Measurements from ENCODE around the gene APEH. TPM values are rescaled to one million over a fixed set of nuclear protein-coding genes. Genes with fewer than 3 reads are reported as not detected.

Gene APEH
- total RNA-seq, 2 experiments from 2014 or later: 120 to 122 TPM

DNA sequence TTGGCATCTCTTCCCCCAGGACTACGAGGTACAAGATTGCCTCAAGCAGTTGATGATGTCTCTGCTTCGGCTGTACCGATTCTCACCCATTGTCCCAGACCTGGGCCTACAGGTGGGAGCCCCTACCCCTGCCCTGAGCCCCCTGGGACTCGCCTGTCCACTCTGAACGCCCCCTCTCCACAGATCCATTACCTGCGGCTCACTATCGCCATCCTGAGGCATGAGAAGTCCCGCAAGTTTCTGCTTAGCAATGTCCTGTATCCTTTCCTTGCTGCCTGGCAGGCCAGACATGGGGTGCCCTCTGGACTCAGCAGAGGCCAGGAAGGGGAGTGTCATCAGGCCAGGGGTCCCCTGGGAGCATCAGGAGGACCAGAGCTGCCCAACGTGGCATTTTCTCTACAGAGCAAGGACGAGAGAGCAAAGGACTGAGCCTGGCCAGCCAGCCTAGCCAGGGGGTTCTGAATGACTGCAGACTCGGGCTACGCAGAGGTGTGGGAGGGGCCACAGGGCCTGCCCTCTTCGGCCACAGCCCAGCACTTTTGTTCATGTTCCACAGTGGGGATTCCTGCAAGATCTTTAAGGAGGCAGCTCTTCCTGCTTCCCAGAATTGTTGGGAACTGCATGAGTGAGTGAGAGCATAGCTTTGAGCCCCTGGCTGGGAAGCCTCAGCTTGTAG is 26.4 kb downstream of the APEH start:
- Mint-ChIP-seq H3K36me3 (ENCODE audit: low read depth) (no peaks in the 10 kb centered on the region), H3K27me3 (ENCODE audit: low read depth) (no peaks in the 10 kb centered on the region), H3K4me3 (no peak overlapping the region), H3K4me1 (ENCODE audit: low read depth) (no peaks in the 10 kb centered on the region), H3K27ac (no peak overlapping the region), H3K9me3 (no peaks in the 10 kb centered on the region)
- intact Hi-C loops (cut with micrococcal nuclease): loop anchor here (5.0 kb wide), 1 partner anchor 207 kb away; no protein-coding TSS in a partner anchor
- CTCF ChIA-PET: interaction anchor here (0.9 to 2.5 kb wide), 4 partner anchors 12 to 161 kb away, joined by 3 to 13 read pairs (median 6); no protein-coding TSS in a partner anchor
- DNase-seq: no peak

DNA sequence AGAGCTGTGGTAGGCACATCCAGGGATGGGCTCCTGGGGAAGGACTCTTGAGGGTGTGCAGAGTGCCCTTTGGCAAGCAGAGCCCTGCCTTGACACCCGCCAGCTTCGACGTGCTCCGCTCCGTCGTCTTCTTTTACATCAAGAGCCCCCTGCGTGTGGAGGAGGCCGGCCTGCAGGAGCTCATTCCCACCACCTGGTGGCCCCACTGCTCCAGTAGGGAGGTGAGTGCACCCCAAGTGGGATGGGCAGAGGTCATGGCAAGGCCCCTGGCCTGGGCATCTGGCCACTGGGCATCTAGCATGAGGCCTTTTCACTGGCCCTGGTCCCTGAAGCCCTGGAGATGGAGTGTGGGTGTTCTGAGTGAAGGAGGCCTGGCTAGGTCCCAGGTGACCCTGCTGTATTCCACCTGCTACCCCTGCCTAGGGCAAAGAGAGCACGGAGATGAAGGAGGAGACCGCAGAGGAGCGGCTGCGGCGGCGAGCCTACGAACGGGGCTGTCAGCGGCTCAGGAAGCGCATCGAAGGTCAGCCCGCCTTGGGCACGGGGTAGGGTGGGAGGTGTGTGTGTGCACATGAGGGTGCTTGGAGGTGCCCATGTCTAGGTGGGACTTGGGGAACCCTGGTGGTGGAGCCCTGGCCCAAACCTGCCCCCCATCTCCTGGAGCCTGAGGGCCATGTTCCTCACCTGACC is 27.4 kb downstream of the APEH start:
- intact Hi-C loops (cut with micrococcal nuclease): loop anchor here (5.0 kb wide), 1 partner anchor 206 kb away; no protein-coding TSS in a partner anchor
- peak; percentile 26 for DNase-seq
- Mint-ChIP-seq H3K27me3 (ENCODE audit: low read depth) (no peaks in the 10 kb centered on the region), H3K9me3 (no peaks in the 10 kb centered on the region), H3K36me3 (ENCODE audit: low read depth) (no peaks in the 10 kb centered on the region), H3K27ac (no peak overlapping the region), H3K4me3 (no peak overlapping the region), H3K4me1 (ENCODE audit: low read depth) (no peaks in the 10 kb centered on the region)
- CTCF ChIA-PET: interaction anchor here (0.9 to 2.5 kb wide), 4 partner anchors 11 to 162 kb away, joined by 3 to 13 read pairs (median 6); no protein-coding TSS in a partner anchor

DNA sequence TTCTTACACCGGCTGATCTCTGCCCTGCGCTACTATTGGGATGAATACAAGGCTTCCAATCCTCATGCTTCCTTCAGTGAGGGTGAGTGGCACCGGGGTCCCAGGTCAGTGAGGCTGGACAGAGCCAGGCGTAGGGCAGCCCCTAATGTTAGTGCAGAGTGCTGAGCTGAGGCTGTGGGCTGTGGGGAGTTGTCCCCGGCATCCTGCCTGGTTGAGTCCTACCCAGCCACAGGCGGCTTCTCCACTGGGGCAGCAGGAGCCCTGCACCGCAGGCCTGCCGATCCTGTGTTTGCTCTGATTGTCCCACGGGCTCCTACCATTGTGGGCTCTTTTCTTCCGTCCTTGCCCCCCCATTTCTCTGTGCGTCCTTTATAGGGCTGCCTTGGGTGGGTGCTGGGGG is 28.5 kb downstream of the APEH start:
- no peaks in the 10 kb centered on the region for H3K9me3 Mint-ChIP-seq
- no peak overlapping the region for H3K27ac Mint-ChIP-seq
- H3K27me3 Mint-ChIP-seq (ENCODE audit: low read depth): no peaks in the 10 kb centered on the region
- H3K36me3 Mint-ChIP-seq (ENCODE audit: low read depth): no peaks in the 10 kb centered on the region
- no peaks in the 10 kb centered on the region for H3K4me1 Mint-ChIP-seq (ENCODE audit: low read depth)
- H3K4me3 Mint-ChIP-seq: no peak overlapping the region
- no peak for DNase-seq
- intact Hi-C loops (cut with micrococcal nuclease): loop anchor here (1.0 to 5.0 kb wide), 3 partner anchors 101 to 205 kb away; partner anchors contain the start of gene INKA1
- CTCF ChIA-PET: interaction anchor here (1.4 to 2.5 kb wide), 2 partner anchors 163 kb away, joined by 3 to 13 read pairs; no protein-coding TSS in a partner anchor

DNA sequence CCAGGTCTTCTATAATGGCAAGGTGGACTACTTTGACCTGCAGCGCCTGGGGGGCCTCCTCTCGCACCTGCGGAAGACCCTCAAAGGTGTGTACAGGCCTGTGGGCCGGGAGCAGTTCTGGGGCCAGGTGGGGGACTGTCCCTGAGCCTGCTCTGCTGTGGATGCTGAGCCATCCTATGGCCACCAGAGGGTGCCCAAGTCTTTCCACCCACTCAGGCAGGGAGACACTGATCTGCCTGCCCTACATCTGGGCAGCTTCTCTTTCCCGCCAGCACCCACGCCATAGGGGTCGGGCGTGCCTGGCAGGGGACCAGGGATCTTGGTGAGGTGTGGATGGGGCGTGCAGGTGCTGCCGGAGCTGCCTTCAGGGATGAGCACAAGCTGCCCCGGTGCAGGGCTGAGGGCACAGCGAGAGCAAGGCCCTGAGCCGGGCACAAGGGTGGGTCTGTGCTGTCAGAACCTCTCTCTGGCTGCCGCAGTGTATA is 29.3 kb downstream of the APEH start:
- intact Hi-C loops (cut with micrococcal nuclease): loop anchor here (1.0 to 5.0 kb wide), 3 partner anchors 100 to 204 kb away; partner anchors contain the start of gene INKA1
- Mint-ChIP-seq H3K9me3 (no peaks in the 10 kb centered on the region), H3K4me1 (ENCODE audit: low read depth) (no peaks in the 10 kb centered on the region), H3K27me3 (ENCODE audit: low read depth) (no peaks in the 10 kb centered on the region), H3K36me3 (ENCODE audit: low read depth) (no peaks in the 10 kb centered on the region), H3K27ac (no peak overlapping the region), H3K4me3 (no peak overlapping the region)
- peak; percentile 78 for DNase-seq
- CTCF ChIA-PET: interaction anchor here (0.9 to 1.4 kb wide), 4 partner anchors 41 to 164 kb away, joined by 3 read pairs; no protein-coding TSS in a partner anchor

DNA sequence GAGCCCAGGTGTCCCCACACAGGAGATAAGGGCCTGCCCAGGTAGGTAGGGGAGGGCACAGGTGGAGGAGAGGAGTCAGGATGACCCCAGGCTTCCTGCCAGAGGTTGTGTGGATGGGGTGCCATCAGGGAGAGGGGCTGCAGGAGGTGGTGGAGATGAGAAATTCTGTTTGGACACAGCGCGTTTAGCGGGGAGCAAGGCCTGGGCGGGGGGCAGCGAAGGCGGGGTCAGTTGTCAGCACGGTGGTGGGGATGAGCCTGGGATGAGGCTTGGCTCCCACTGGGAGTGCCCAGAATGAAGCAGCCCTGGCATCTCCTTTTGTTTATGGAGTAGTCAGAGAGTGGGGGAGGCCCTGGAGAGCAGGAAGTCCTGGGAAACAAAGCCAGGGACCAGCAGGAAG is 29.8 kb downstream of the APEH start:
- Mint-ChIP-seq H3K36me3 (ENCODE audit: low read depth) (no peaks in the 10 kb centered on the region), H3K27ac (no peak overlapping the region), H3K4me1 (ENCODE audit: low read depth) (no peaks in the 10 kb centered on the region), H3K27me3 (ENCODE audit: low read depth) (no peaks in the 10 kb centered on the region), H3K4me3 (no peak overlapping the region), H3K9me3 (no peaks in the 10 kb centered on the region)
- DNase-seq: no peak
- intact Hi-C loops (cut with micrococcal nuclease): loop anchor here (1.0 to 5.0 kb wide), 3 partner anchors 99 to 203 kb away; partner anchors contain the start of gene INKA1
- CTCF ChIA-PET: interaction anchor here (0.9 to 1.4 kb wide), 4 partner anchors 41 to 164 kb away, joined by 3 read pairs; no protein-coding TSS in a partner anchor

DNA sequence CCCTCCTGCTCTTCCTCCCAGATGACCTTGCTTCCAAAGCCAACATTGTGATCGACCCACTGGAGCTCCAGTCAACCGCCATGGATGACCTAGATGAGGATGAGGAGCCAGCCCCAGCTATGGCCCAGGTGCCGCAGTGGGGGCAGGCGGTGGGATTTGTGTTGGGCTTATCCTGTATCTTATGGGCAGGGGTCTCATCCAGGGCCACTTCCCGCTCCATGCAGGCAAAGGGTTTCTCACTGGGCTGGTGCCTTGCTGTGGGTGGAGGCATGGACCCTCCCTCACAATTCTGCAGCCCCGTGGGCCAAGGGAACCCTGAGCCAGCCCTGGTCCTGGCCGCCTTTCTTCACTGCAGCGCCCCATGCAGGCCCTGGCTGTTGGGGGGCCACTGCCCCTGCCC is 30.5 kb downstream of the APEH start:
- Mint-ChIP-seq H3K27ac (no peak overlapping the region), H3K36me3 (ENCODE audit: low read depth) (no peaks in the 10 kb centered on the region), H3K27me3 (ENCODE audit: low read depth) (no peaks in the 10 kb centered on the region), H3K4me1 (ENCODE audit: low read depth) (no peaks in the 10 kb centered on the region), H3K4me3 (no peak overlapping the region), H3K9me3 (no peaks in the 10 kb centered on the region)
- DNase-seq: no peak
- intact Hi-C loops (cut with micrococcal nuclease): loop anchor here (5.0 kb wide), 1 partner anchor 203 kb away; no protein-coding TSS in a partner anchor
- CTCF ChIA-PET: interaction anchor here (1.1 kb wide), 1 partner anchor 40 kb away, joined by 3 read pairs; no protein-coding TSS in a partner anchor

DNA sequence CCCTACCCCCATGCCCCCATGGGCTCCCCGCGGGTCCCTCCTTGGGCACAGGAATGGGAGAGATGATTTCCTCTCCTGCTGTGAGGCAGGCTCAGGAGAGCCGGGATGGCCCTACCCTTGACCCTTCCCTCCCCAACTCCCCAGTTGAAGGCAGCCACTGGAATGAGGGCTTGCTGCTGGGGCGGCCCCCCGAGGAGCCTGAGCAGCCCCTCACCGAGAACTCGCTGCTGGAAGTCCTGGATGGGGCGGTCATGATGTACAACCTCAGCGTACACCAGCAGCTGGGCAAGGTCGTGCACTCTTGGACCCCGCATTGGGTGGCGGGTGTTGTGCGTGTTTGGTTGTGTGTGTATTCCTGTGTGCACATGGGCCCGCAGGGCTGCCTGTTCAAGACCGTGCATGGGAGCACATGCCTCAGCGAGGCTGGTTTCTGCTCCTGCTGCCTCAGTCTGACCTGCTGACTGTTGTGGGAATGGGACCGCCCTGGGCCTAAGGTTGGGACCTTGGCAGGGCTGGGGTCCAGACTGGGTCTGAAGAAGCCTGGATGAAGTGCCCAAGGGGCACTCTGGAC is 31.3 kb downstream of the APEH start:
- H3K27ac Mint-ChIP-seq: no peak overlapping the region
- DNase-seq: no peak
- H3K4me3 Mint-ChIP-seq: no peak overlapping the region
- H3K9me3 Mint-ChIP-seq: no peaks in the 10 kb centered on the region
- H3K27me3 Mint-ChIP-seq (ENCODE audit: low read depth): no peaks in the 10 kb centered on the region
- CTCF ChIA-PET: no interaction called here
- H3K36me3 Mint-ChIP-seq (ENCODE audit: low read depth): no peaks in the 10 kb centered on the region
- intact Hi-C loops (cut with micrococcal nuclease): no loop called here
- no peaks in the 10 kb centered on the region for H3K4me1 Mint-ChIP-seq (ENCODE audit: low read depth)

DNA sequence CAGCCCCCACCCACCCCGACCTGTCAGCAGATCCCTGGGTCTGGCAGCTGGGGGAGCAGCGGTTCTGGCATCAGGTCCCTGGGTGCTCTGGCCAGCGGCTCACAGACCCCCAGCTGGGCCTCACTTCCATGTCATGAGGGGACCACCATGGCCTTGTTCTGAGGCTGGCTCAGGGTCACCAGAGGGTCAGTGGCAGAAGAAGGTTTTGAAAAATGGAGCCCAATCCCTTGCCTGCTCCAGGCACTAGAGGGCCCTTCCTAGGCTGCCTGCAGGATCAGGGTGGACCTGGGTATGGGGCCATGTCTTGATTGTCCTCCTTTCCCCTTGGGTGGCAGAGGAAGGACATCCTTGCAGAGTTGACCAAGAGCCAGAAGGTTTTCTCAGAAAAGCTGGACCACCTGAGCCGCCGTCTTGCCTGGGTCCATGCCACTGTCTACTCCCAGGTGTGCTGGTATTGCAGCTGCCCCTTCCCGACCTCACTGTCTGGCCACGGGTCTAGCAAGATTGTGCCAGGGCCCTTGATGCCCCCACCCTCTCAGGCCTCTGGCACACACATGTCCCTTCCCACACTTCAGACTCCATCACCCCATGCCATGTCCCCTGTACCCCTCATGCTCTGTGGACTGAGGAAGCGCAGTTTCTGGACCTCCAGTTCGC is 32.4 kb downstream of the APEH start:
- H3K4me1 Mint-ChIP-seq (ENCODE audit: low read depth): no peaks in the 10 kb centered on the region
- no peak overlapping the region for H3K4me3 Mint-ChIP-seq
- CTCF ChIA-PET: interaction anchor here (0.5 to 0.6 kb wide), 2 partner anchors 77 to 139 kb away, joined by 3 to 4 read pairs; no protein-coding TSS in a partner anchor
- H3K36me3 Mint-ChIP-seq (ENCODE audit: low read depth): no peaks in the 10 kb centered on the region
- no peak overlapping the region for H3K27ac Mint-ChIP-seq
- no peaks in the 10 kb centered on the region for H3K9me3 Mint-ChIP-seq
- H3K27me3 Mint-ChIP-seq (ENCODE audit: low read depth): no peaks in the 10 kb centered on the region
- no peak for DNase-seq
- intact Hi-C loops (cut with micrococcal nuclease): no loop called here

DNA sequence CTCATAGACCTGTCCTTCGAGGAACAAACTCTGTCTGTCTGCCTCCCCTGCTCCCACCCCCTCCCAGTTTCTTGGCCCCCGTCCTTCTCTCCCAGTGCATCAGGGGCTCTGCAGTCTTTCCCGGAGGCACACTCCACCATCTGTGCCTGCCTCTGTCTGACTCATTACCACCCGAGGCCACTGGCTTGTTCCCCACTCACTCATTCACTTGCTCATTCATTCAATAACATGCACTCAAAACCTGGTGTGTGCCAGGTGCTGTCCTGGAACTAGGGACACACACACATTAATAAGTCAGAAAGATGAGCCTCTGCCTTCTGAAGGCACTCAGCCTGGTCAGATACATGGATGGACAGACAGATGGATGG is 32.9 kb downstream of the APEH start:
- CTCF ChIA-PET: no interaction called here
- Mint-ChIP-seq H3K36me3 (ENCODE audit: low read depth) (no peaks in the 10 kb centered on the region), H3K4me3 (no peak overlapping the region), H3K27me3 (ENCODE audit: low read depth) (no peaks in the 10 kb centered on the region), H3K27ac (no peak overlapping the region), H3K9me3 (no peaks in the 10 kb centered on the region), H3K4me1 (ENCODE audit: low read depth) (no peaks in the 10 kb centered on the region)
- no peak for DNase-seq
- intact Hi-C loops (cut with micrococcal nuclease): no loop called here

DNA sequence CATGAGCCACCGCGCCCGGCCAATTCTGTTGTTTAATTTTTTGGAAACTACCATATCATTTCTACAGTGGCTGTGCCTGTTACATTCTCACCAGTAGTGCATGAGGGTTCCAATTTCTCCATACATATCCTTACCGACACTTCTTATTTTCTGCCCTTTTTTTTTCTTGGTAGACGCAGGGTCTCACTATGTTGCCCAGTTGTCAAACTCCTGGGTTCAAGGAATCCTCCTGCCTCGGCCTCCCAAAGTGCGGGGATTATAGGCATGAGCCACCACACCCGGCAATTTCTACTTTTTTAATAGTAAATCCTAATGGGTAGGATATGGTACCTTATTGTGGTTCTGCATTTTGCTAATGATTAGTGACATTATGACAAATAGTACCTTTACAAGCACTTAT is 35.7 kb downstream of the APEH start:
- intact Hi-C loops (cut with micrococcal nuclease): no loop called here
- Mint-ChIP-seq H3K4me3 (no peak overlapping the region), H3K36me3 (ENCODE audit: low read depth) (no peaks in the 10 kb centered on the region), H3K4me1 (ENCODE audit: low read depth) (no peaks in the 10 kb centered on the region), H3K27ac (no peak overlapping the region), H3K27me3 (ENCODE audit: low read depth) (no peaks in the 10 kb centered on the region), H3K9me3 (no peaks in the 10 kb centered on the region)
- CTCF ChIA-PET: interaction anchor here (0.8 kb wide), 1 partner anchor 129 kb away, joined by 3 read pairs; no protein-coding TSS in a partner anchor
- DNase-seq: no peak

DNA sequence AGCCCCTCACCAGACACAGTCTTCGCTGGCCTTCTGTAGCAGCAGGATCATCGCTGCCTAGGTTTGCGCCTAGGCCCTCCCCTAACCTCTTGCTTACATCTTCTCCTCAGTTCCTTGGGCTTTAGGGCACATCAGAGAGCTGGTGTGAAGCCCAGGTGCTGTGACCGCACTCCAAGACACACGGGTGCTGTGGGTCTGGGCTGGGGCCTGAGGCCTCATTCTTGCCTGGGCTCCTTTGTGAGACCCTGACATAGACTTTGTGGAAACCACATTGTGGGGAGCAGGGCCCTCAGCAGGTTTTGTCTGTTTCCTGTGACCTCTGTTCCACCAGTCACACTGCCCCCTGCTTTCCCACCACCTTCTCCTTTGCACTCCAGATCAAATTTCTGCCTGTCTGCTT is 37.3 kb downstream of the APEH start:
- Mint-ChIP-seq H3K4me3 (no peak overlapping the region), H3K36me3 (ENCODE audit: low read depth) (no peaks in the 10 kb centered on the region), H3K9me3 (no peaks in the 10 kb centered on the region), H3K4me1 (ENCODE audit: low read depth) (no peaks in the 10 kb centered on the region), H3K27ac (no peak overlapping the region), H3K27me3 (ENCODE audit: low read depth) (no peaks in the 10 kb centered on the region)
- intact Hi-C loops (cut with micrococcal nuclease): no loop called here
- CTCF ChIA-PET: no interaction called here
- no peak for DNase-seq

DNA sequence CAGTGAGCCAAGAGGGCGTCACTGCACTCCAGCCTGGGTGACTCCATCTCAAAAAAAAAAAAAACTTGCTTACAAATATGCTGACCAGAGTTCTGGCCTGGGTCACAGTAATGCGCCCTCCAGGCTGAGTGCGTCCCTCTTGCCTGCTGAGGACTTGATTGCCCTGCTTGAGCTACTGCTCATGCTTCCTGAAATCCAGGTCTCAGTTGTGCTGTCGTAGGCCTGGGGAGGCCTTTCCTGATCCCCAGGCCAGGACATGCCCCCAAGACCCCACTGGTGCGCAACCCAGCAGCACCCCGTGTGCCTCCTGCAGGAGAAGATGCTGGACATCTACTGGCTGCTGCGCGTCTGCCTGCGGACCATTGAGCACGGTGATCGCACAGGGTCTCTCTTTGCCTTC is 38.0 kb downstream of the APEH start:
- no peak overlapping the region for H3K27ac Mint-ChIP-seq
- H3K4me3 Mint-ChIP-seq: no peak overlapping the region

More for the DNA sequence above, 38.0 kb downstream of the APEH start:
- H3K27me3 Mint-ChIP-seq (ENCODE audit: low read depth): no peaks in the 10 kb centered on the region
- H3K4me1 Mint-ChIP-seq (ENCODE audit: low read depth): no peaks in the 10 kb centered on the region
- no peaks in the 10 kb centered on the region for H3K36me3 Mint-ChIP-seq (ENCODE audit: low read depth)
- CTCF ChIA-PET: interaction anchor here (0.8 to 1.1 kb wide), 2 partner anchors 11 to 172 kb away, joined by 3 to 4 read pairs; no protein-coding TSS in a partner anchor
- H3K9me3 Mint-ChIP-seq: no peaks in the 10 kb centered on the region
- no peak for DNase-seq
- intact Hi-C loops (cut with micrococcal nuclease): no loop called here
